Fibroblast of lung (primary cell): Measurements from ENCODE around the gene NAV3. TPM values are rescaled to one million over a fixed set of nuclear protein-coding genes. Genes with fewer than 3 reads are reported as not detected.

Source experiments
- DNase-seq, 2 donors: peaks; one replicate each; pipeline versions ENCODE4 v3.0.0 to v3.0.0-alpha.2; 2010; ENCODE audit warnings: low read depth in 2 of 2
- H2AFZ ChIP-seq: 2 replicates; pipeline ENCODE4 v1.5.1; 2012; ENCODE audit warnings: low read length, control low read depth, inconsistent platforms
- H3K27ac ChIP-seq: 2 replicates; pipeline ENCODE4 v1.5.1; 2011; ENCODE audit warnings: low read length, control low read depth; ENCODE audit not compliant: insufficient read depth
- H3K27me3 ChIP-seq: 2 replicates; pipeline ENCODE4 v1.5.1; 2011; ENCODE audit warnings: mild to moderate bottlenecking, low read length; ENCODE audit not compliant: control insufficient read depth, insufficient read depth
- H3K36me3 ChIP-seq: 2 replicates; pipeline ENCODE4 v1.5.1; 2011; ENCODE audit warnings: low read length; ENCODE audit not compliant: control insufficient read depth, insufficient read depth
- H3K4me1 ChIP-seq: 2 replicates; pipeline ENCODE4 v1.5.1; 2011; ENCODE audit warnings: low read length; ENCODE audit not compliant: control insufficient read depth, insufficient read depth; ENCODE audit errors: extremely low read depth
- H3K4me2 ChIP-seq: 2 replicates; pipeline ENCODE4 v1.5.1; 2011; ENCODE audit warnings: low read length, control low read depth; ENCODE audit not compliant: insufficient read depth; ENCODE audit errors: extremely low read depth
- H3K4me3 ChIP-seq, 4 experiments: fragments of 200-600 bp in 1 of 4; sonication (generic) in 1 of 4; replicated peaks in 1 of 4; 2 replicates each; pipeline ENCODE4 v1.5.1; 2011 to 2016; ENCODE audit warnings: low read length in 4 of 4, low read depth in 3 of 4, mild to moderate bottlenecking in 3 of 4, control low read depth in 2 of 4, inconsistent platforms in 1 of 4, mixed read lengths in 1 of 4; ENCODE audit not compliant: insufficient read depth in 1 of 4; ENCODE audit errors: control extremely low read depth in 1 of 4
- H3K79me2 ChIP-seq: 2 replicates; pipeline ENCODE4 v1.5.1; 2012; ENCODE audit warnings: mild to moderate bottlenecking, low read length, inconsistent platforms; ENCODE audit not compliant: control insufficient read depth, insufficient read depth
- H3K9ac ChIP-seq: 2 replicates; pipeline ENCODE4 v1.5.1; 2011; ENCODE audit warnings: mild to moderate bottlenecking, low read length, control low read depth; ENCODE audit not compliant: insufficient read depth
- H3K9me3 ChIP-seq: 2 replicates; pipeline ENCODE4 v1.5.1; 2012; ENCODE audit warnings: low read depth, low read length; ENCODE audit not compliant: control insufficient read depth, insufficient read depth
- H4K20me1 ChIP-seq: 2 replicates; pipeline ENCODE4 v1.5.1; 2011; ENCODE audit warnings: low read length; ENCODE audit not compliant: control insufficient read depth, insufficient read depth; ENCODE audit errors: extremely low read depth
- EZH2 ChIP-seq: IDR thresholded peaks from 2 replicates; pipeline ENCODE4 v1.5.1; 2012; ENCODE audit warnings: low read length, control low read depth, mild to moderate bottlenecking; ENCODE audit errors: missing control alignments
- polyA plus RNA-seq, 2 donors: library from polyadenylated mRNA; depleted of rRNA in 1 of 2; stranded (reverse) in 1 of 2; unstranded in 1 of 2; fragments of >200 nt; gene quantifications; 2 replicates each; pipeline ENCODE4 v1.2.1, GENCODE V29; 2011 to 2012; ENCODE audit warnings: missing spikeins in 1 of 2
- total RNA-seq: library from RNA; depleted of rRNA; stranded (reverse); fragments of >200 nt; gene quantifications from 2 replicates; pipeline ENCODE4 v1.2.1, GENCODE V29; 2014
- TF ChIP-seq, protein P1 (sequence below), 2 donors: IDR thresholded peaks in 1 of 2; conservative IDR thresholded peaks in 1 of 2; 1 replicate in 1 of 2; 2 replicates in 1 of 2; pipeline ENCODE4 v1.5.1; 2011 to 2012; ENCODE audit warnings: low read length in 2 of 2, control low read depth in 1 of 2, inconsistent platforms in 1 of 2, low read depth in 1 of 2, mild to moderate bottlenecking in 1 of 2

NAV3 gene
- total and polyA plus RNA-seq, 2 donors (not counting 1 experiment from before 2014, with no cell fraction given), result 30.8 to 60.6 TPM

DNA sequence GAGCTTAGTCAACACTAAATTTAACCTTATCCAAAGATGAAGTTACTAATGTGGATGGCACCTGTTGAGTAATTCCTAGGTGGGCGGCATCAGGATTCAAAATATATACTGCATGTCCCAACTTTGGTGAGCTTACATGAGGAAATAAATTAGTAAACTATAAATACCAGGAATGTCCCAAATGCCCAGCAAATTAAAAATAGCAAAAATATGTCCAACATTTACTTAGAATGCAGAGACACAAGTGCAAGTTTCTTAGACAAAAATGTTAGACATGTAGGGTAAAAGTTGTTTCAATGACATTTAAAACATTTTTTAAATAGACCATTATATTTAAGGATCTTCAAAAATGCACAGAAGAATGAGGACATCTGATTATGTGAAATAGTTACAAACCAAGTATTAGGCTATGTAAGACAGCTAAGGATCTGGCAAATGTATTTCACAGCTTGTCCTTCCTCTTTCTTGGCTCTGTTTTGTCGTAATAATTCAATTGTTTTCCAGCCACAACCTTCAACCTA, 115.9 kb downstream of the NAV3 start:
- H3K27me3 ChIP-seq, result no peaks in the 10 kb centered on the region
- no peak overlapping the region for H2AFZ ChIP-seq
- H3K4me1 ChIP-seq, result peaks cover 6% of the 10 kb centered on the region
- TF ChIP-seq EZH2, result no peak
- TF ChIP-seq, protein P1, sequence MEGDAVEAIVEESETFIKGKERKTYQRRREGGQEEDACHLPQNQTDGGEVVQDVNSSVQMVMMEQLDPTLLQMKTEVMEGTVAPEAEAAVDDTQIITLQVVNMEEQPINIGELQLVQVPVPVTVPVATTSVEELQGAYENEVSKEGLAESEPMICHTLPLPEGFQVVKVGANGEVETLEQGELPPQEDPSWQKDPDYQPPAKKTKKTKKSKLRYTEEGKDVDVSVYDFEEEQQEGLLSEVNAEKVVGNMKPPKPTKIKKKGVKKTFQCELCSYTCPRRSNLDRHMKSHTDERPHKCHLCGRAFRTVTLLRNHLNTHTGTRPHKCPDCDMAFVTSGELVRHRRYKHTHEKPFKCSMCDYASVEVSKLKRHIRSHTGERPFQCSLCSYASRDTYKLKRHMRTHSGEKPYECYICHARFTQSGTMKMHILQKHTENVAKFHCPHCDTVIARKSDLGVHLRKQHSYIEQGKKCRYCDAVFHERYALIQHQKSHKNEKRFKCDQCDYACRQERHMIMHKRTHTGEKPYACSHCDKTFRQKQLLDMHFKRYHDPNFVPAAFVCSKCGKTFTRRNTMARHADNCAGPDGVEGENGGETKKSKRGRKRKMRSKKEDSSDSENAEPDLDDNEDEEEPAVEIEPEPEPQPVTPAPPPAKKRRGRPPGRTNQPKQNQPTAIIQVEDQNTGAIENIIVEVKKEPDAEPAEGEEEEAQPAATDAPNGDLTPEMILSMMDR (conservative IDR thresholded peaks at IDR 0.05 in 1 of 2, IDR thresholded peaks at IDR 0.05 in 1 of 2; ENCODE audit: low read depth in 1 of 2, low read length in 2 of 2), result no peak
- peak; percentile 36 to 62 for DNase-seq
- H3K36me3 ChIP-seq, result no peaks in the 10 kb centered on the region
- no peaks in the 10 kb centered on the region for H4K20me1 ChIP-seq
- no peaks in the 10 kb centered on the region for H3K9me3 ChIP-seq
- peaks cover 61% of the 10 kb centered on the region for H3K79me2 ChIP-seq
- peak overlapping the region; percentile 75 for H3K4me2 ChIP-seq
- H3K27ac ChIP-seq, result peak overlapping the region; percentile 57
- H3K9ac ChIP-seq, result no peak overlapping the region
- H3K4me3 ChIP-seq, result peak overlapping the region; percentile 4 to 45 (median 26)

DNA sequence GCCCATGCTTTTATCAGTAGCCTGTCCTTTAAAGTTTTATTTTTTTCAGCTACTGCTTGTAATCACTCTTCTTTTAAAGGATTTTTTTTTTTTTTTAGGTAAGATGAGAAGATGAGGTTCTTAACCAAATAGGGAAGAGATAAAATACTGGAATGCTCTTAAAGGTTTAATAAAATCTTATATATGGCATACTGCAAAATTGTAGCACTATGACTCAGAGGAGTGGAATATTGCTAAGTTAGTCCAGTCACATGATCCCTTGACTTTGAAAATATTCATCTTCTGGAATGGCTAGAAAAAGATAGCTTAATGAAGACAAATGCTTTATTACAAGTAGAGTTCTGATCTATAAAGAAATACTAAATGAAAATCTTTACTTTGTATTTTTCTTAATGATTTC, 116.6 kb downstream of the NAV3 start:
- H3K4me3 ChIP-seq, result peak overlapping the region; percentile 4 to 45 (median 26)
- no peaks in the 10 kb centered on the region for H3K36me3 ChIP-seq
- H3K9me3 ChIP-seq, result no peaks in the 10 kb centered on the region
- peaks cover 62% of the 10 kb centered on the region for H3K79me2 ChIP-seq
- peaks cover 6% of the 10 kb centered on the region for H3K4me1 ChIP-seq
- no peaks in the 10 kb centered on the region for H3K27me3 ChIP-seq
- DNase-seq, result peak; percentile 81
- no peaks in the 10 kb centered on the region for H4K20me1 ChIP-seq
- peak overlapping the region; percentile 75 for H3K4me2 ChIP-seq
- no peak overlapping the region for H3K9ac ChIP-seq
- H2AFZ ChIP-seq, result no peak overlapping the region
- H3K27ac ChIP-seq, result peak overlapping the region; percentile 57
- TF ChIP-seq, protein P1 (conservative IDR thresholded peaks at IDR 0.05 in 1 of 2, IDR thresholded peaks at IDR 0.05 in 1 of 2; ENCODE audit: low read depth in 1 of 2, low read length in 2 of 2), result no peak
- TF ChIP-seq EZH2, result no peak

GRCh38 chr12:77947746-77948145, 117.1 kb downstream of the NAV3 start:
- TF ChIP-seq, protein P1 (conservative IDR thresholded peaks at IDR 0.05 in 1 of 2, IDR thresholded peaks at IDR 0.05 in 1 of 2; ENCODE audit: low read depth in 1 of 2, low read length in 2 of 2), result no peak
- no peak for TF ChIP-seq EZH2
- H3K4me1 ChIP-seq, result peaks cover 6% of the 10 kb centered on the region
- H3K9me3 ChIP-seq, result no peaks in the 10 kb centered on the region
- H3K4me3 ChIP-seq, result no peak overlapping the region
- peaks cover 61% of the 10 kb centered on the region for H3K79me2 ChIP-seq
- H3K4me2 ChIP-seq, result no peak overlapping the region
- H3K36me3 ChIP-seq, result no peaks in the 10 kb centered on the region
- no peak overlapping the region for H3K9ac ChIP-seq
- H2AFZ ChIP-seq, result no peak overlapping the region
- DNase-seq, result peak in 1 of 2 donors; percentile 38
- H3K27me3 ChIP-seq, result no peaks in the 10 kb centered on the region
- no peaks in the 10 kb centered on the region for H4K20me1 ChIP-seq
- H3K27ac ChIP-seq, result no peak overlapping the region
